ENCODE results near the gene CUL3. TPM values are rescaled to one million over a fixed set of nuclear protein-coding genes. Genes with fewer than 3 reads are reported as not detected.

Gene CUL3
- total RNA-seq, 1 experiment from 2014 or later, result 114 TPM

DNA sequence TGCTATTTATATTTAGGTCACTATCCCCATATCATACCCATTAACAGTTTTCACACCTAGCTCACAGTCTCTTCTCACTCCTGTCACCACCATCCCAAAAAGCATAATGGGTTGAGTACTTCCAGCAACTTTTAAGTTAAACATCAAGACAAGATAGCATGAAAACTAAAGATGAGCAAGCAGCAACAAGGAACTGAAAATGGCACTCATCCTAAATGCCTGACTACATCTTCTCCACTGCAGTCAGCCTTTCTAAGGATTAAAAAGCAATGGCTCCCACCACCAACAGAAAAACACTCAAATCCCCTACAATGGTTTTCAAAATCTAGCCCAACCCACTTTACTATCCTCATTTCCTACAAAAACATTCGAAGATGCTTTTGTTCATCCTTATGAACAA lies 38.2 kb downstream of the CUL3 start:
- no peak overlapping the region for H2BK12ac ChIP-seq (ENCODE audit: insufficient read length, low read depth, low read length)
- WGBS (ENCODE audit: extremely low coverage, insufficient read length, low lambda C conversion rate), result 100% methylated on average over 1 of the region's 1 CpG
- no peak overlapping the region for H3K4me3 Mint-ChIP-seq
- peaks cover 26 to 29% of the 10 kb centered on the region in 2 experiments for H3K4me1 Mint-ChIP-seq
- peaks cover 4 to 12% (median 5%) of the 10 kb centered on the region in 3 experiments; a peak in 5 of 7 replicates for H3K36me3 Mint-ChIP-seq (ENCODE audit: insufficient read depth in 1 of 3, low read depth in 3 of 3)
- no peak overlapping the region for H3T11ph ChIP-seq (ENCODE audit: low read length)
- H3K27ac Mint-ChIP-seq, result peak overlapping the region in 1 of 3 experiments; percentile 3; a peak in 1 of 7 replicates
- peaks cover 10% of the 10 kb centered on the region for H3K79me1 ChIP-seq (ENCODE audit: insufficient read depth, low read depth, low read length, poor library complexity, severe bottlenecking)
- no peak overlapping the region for H4K91ac ChIP-seq (ENCODE audit: insufficient read length, low read depth, low read length)
- H4K5ac ChIP-seq (ENCODE audit: insufficient read length, low read depth, low read length), result no peak overlapping the region
- H3K27me3 ChIP-seq (ENCODE audit: insufficient read depth, low read length), result no peaks in the 10 kb centered on the region
- no peak overlapping the region for H4K8ac ChIP-seq (replicated peaks; ENCODE audit: insufficient read length, low read depth, low read length)
- no peak overlapping the region for H3K27ac ChIP-seq (ENCODE audit: insufficient read length, low read depth, low read length)
- no peak overlapping the region for H3K14ac ChIP-seq (ENCODE audit: insufficient read depth, low read length)
- H3K9me3 Mint-ChIP-seq, result no peaks in the 10 kb centered on the region
- H3K9me3 ChIP-seq (ENCODE audit: control insufficient read depth, low read depth, low read length), result no peaks in the 10 kb centered on the region
- no peak overlapping the region for H3K18ac ChIP-seq (ENCODE audit: insufficient read length, low read depth, low read length)
- no peak overlapping the region for H3K23ac ChIP-seq (ENCODE audit: insufficient read length, low read depth, low read length)
- H2BK120ac ChIP-seq (ENCODE audit: low read depth, low read length, poor library complexity, severe bottlenecking), result no peak overlapping the region
- no peak overlapping the region for H3K9ac ChIP-seq (ENCODE audit: extremely low read depth, insufficient read length, low read length)
- H3K4me1 ChIP-seq (ENCODE audit: insufficient read depth, low read length), result no peaks in the 10 kb centered on the region; the same call in 1 of the 2 replicates
- H3K79me2 ChIP-seq (ENCODE audit: insufficient read depth, low read length), result peaks cover 11% of the 10 kb centered on the region; the same call in 1 of the 2 replicates
- H3K23me2 ChIP-seq (ENCODE audit: insufficient read length, low read depth, low read length, poor library complexity, severe bottlenecking), result no peaks in the 10 kb centered on the region
- H3K27me3 Mint-ChIP-seq (ENCODE audit: low read depth), result no peaks in the 10 kb centered on the region
- H2AK5ac ChIP-seq (ENCODE audit: insufficient read length, low read length), result no peak overlapping the region
- no peak for DNase-seq
- H2BK15ac ChIP-seq (ENCODE audit: low read depth, low read length), result no peak overlapping the region
- no peak overlapping the region for H2BK5ac ChIP-seq (ENCODE audit: insufficient read length, low read length)
- TF ChIP-seq, protein P1, sequence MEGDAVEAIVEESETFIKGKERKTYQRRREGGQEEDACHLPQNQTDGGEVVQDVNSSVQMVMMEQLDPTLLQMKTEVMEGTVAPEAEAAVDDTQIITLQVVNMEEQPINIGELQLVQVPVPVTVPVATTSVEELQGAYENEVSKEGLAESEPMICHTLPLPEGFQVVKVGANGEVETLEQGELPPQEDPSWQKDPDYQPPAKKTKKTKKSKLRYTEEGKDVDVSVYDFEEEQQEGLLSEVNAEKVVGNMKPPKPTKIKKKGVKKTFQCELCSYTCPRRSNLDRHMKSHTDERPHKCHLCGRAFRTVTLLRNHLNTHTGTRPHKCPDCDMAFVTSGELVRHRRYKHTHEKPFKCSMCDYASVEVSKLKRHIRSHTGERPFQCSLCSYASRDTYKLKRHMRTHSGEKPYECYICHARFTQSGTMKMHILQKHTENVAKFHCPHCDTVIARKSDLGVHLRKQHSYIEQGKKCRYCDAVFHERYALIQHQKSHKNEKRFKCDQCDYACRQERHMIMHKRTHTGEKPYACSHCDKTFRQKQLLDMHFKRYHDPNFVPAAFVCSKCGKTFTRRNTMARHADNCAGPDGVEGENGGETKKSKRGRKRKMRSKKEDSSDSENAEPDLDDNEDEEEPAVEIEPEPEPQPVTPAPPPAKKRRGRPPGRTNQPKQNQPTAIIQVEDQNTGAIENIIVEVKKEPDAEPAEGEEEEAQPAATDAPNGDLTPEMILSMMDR (conservative IDR thresholded peaks at IDR 0.05), result no peak
- H4K20me1 ChIP-seq (ENCODE audit: control insufficient read depth, insufficient read depth, insufficient read length), result no peaks in the 10 kb centered on the region
- no peak overlapping the region for H2BK20ac ChIP-seq (ENCODE audit: low read depth, low read length, poor library complexity, severe bottlenecking)
- H3K4ac ChIP-seq (ENCODE audit: low read depth, low read length), result no peak overlapping the region
- no peak overlapping the region for H3K4me2 ChIP-seq (ENCODE audit: insufficient read depth, insufficient read length, low read length)
- no peak overlapping the region for H3K56ac ChIP-seq (ENCODE audit: insufficient read length, low read depth, low read length)
- H2AFZ ChIP-seq (ENCODE audit: low read length), result no peak overlapping the region

Measured in H9 (cell line).